Measurements from ENCODE around the gene UBXN2A.
"Not testable (repeated sequence)": the region's sequence is repeated elsewhere in the genome, so short reads cannot be mapped to it uniquely, and the experiment has no call there.

The UBXN2A gene

GRCh38 chr2:24043133-24043532, 102.9 kb downstream of the UBXN2A start:
- not testable (repeated sequence) for DNase-seq

- no peak for DNase-seq
Observed at GRCh38 chr2:24045511-24046508, 105.5 kb downstream of the UBXN2A start.

- DNase-seq = no peak
Observed at GRCh38 chr2:24046599-24046929, 106.3 kb downstream of the UBXN2A start.

GRCh38 chr2:24046930-24047702, 106.9 kb downstream of the UBXN2A start, which contains the start of gene WDCP:
Gene WDCP (minus strand): TSS chr2:24047391. CDS start chr2:24039494, 7,897 bp downstream.
- DNase-seq = peak; percentile 56 to 100 (median 95)

- DNase-seq = no peak
Observed at GRCh38 chr2:24047703-24048033, 107.4 kb downstream of the UBXN2A start.

GRCh38 chr2:24048769-24049484, 108.7 kb downstream of the UBXN2A start:
- DNase-seq = no peak

- peak in 23 of 56 donors; percentile 7 to 67 (median 23) for DNase-seq
Observed at GRCh38 chr2:24049485-24050021, 109.3 kb downstream of the UBXN2A start, which contains the start of gene FKBP1B. Gene FKBP1B (plus strand): TSS chr2:24049741. CDS start chr2:24049850, 109 bp downstream.

GRCh38 chr2:24050041-24050979, 110.0 kb downstream of the UBXN2A start:
- DNase-seq = peak in 20 of 56 donors; percentile 8 to 44 (median 18)

- peak in 2 of 56 donors; percentile 14 to 31 for DNase-seq
Observed at GRCh38 chr2:24051833-24052232, 111.6 kb downstream of the UBXN2A start.

- no peak for DNase-seq
Observed at GRCh38 chr2:24052951-24053350, 112.7 kb downstream of the UBXN2A start.

Data from amygdala (tissue), 56 donors.